ENCODE measurements around the gene LPP. TPM values are rescaled to one million over a fixed set of nuclear protein-coding genes. Genes with fewer than 3 reads are reported as not detected.
"Not testable (repeated sequence)": the region's sequence is repeated elsewhere in the genome, so short reads cannot be mapped to it uniquely, and the experiment has no call there.

The LPP gene
- total and polyA plus RNA-seq, 5 donors from 2014 or later: 14.5 to 102 (median 21.7) TPM

DNA sequence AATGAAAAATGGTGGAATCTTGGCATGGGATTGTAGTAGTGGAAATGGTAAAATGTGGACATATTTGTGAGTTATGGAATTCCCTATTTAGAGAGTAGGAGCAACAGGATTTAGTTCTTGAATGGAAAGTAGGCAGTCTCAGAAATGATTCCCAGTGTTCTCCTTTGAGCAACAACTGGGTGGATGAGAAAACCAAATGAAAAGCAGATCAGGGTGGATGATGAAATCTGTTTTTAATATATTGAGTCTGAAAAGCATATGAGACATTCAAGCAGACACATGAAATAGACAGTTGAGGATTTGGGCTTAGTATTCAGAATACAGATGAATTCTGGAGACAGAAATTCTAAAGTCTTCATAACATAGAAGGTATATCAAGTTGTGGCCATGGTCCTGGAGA is 451.3 kb downstream of the LPP start:
- Histone ChIP-seq H3K27ac (ENCODE audit: insufficient read depth, low read length, poor library complexity, severe bottlenecking) (no peak overlapping the region), H3K36me3 (ENCODE audit: control insufficient read depth, insufficient read depth, low read length) (peaks cover 14% of the 10 kb centered on the region), H3K27me3 (ENCODE audit: control insufficient read depth, insufficient read depth, low read length) (no peaks in the 10 kb centered on the region), H3K4me1 (ENCODE audit: control insufficient read depth, insufficient read depth, low read length, poor library complexity, severe bottlenecking) (no peaks in the 10 kb centered on the region), H3K4me3 (ENCODE audit: low read depth, low read length) (no peak overlapping the region), H3K9me3 (ENCODE audit: control insufficient read depth in 2 of 2, low read length in 2 of 2) (no peaks in the 10 kb centered on the region)
- H3K4me3 Mint-ChIP-seq: no peak overlapping the region
- peaks cover 0 to 10% (median 0%) of the 10 kb centered on the region in 7 donors for H3K9me3 Mint-ChIP-seq
- H3K27ac Mint-ChIP-seq: no peak overlapping the region
- peaks cover 20% of the 10 kb centered on the region for H3K36me3 Mint-ChIP-seq
- DNase-seq (no peak), ATAC-seq (ENCODE audit: low read depth in 2 of 2) (no peak)
- H3K27me3 Mint-ChIP-seq: no peaks in the 10 kb centered on the region
- peaks cover 0 to 8% (median 2%) of the 10 kb centered on the region in 4 donors for H3K4me1 Mint-ChIP-seq

GRCh38 chr3:188605905-188606304 is 451.9 kb downstream of the LPP start:
- H3K27me3 Mint-ChIP-seq: no peaks in the 10 kb centered on the region
- Histone ChIP-seq H3K9me3 (ENCODE audit: control insufficient read depth in 2 of 2, low read length in 2 of 2) (no peaks in the 10 kb centered on the region), H3K27me3 (ENCODE audit: control insufficient read depth, insufficient read depth, low read length) (no peaks in the 10 kb centered on the region), H3K4me1 (ENCODE audit: control insufficient read depth, insufficient read depth, low read length, poor library complexity, severe bottlenecking) (no peaks in the 10 kb centered on the region), H3K27ac (ENCODE audit: insufficient read depth, low read length, poor library complexity, severe bottlenecking) (no peak overlapping the region), H3K36me3 (ENCODE audit: control insufficient read depth, insufficient read depth, low read length) (peaks cover 15% of the 10 kb centered on the region), H3K4me3 (ENCODE audit: low read depth, low read length) (no peak overlapping the region)
- H3K4me3 Mint-ChIP-seq: no peak overlapping the region
- DNase-seq (no peak), ATAC-seq (ENCODE audit: low read depth in 2 of 2) (no peak)
- peaks cover 25% of the 10 kb centered on the region for H3K36me3 Mint-ChIP-seq
- H3K27ac Mint-ChIP-seq: no peak overlapping the region
- H3K4me1 Mint-ChIP-seq: peaks cover 0 to 8% (median 2%) of the 10 kb centered on the region in 4 donors
- peaks cover 0 to 10% (median 0%) of the 10 kb centered on the region in 7 donors for H3K9me3 Mint-ChIP-seq

- Mint-ChIP-seq H3K36me3 (peaks cover 28% of the 10 kb centered on the region), H3K9me3 (peaks cover 0 to 10% (median 0%) of the 10 kb centered on the region in 7 donors), H3K4me1 (peaks cover 0 to 8% (median 5%) of the 10 kb centered on the region in 4 donors), H3K27ac (no peak overlapping the region), H3K4me3 (no peak overlapping the region), H3K27me3 (no peaks in the 10 kb centered on the region)
- Histone ChIP-seq H3K27me3 (ENCODE audit: control insufficient read depth, insufficient read depth, low read length) (no peaks in the 10 kb centered on the region), H3K9me3 (ENCODE audit: control insufficient read depth in 2 of 2, low read length in 2 of 2) (no peaks in the 10 kb centered on the region), H3K4me1 (ENCODE audit: control insufficient read depth, insufficient read depth, low read length, poor library complexity, severe bottlenecking) (no peaks in the 10 kb centered on the region), H3K4me3 (ENCODE audit: low read depth, low read length) (no peak overlapping the region), H3K27ac (ENCODE audit: insufficient read depth, low read length, poor library complexity, severe bottlenecking) (no peak overlapping the region), H3K36me3 (ENCODE audit: control insufficient read depth, insufficient read depth, low read length) (peaks cover 15% of the 10 kb centered on the region)
- ATAC-seq (ENCODE audit: low read depth in 2 of 2) (no peak), DNase-seq (no peak)
Measured at GRCh38 chr3:188607805-188608315, 453.9 kb downstream of the LPP start.

DNA sequence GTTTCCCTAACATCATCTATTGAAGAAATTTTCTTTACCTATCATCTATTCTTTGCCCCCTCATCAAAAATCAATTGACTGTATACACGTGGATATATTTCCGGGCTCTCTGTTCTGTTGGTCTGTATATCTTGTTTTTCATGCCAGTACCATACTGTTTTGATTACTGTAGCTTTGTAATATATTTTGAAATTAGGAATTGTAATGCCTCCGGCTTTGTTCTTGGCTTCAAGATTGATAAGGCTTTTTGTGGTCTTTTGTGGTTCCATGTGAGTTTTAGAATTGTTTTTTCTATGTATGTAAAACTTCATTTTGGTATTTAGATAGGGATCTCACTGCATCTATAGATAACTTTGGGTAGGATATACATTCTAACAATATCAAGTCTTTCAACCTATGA is 454.4 kb downstream of the LPP start:
- Histone ChIP-seq H3K27me3 (ENCODE audit: control insufficient read depth, insufficient read depth, low read length) (no peaks in the 10 kb centered on the region), H3K9me3 (ENCODE audit: control insufficient read depth in 2 of 2, low read length in 2 of 2) (no peaks in the 10 kb centered on the region), H3K27ac (ENCODE audit: insufficient read depth, low read length, poor library complexity, severe bottlenecking) (no peak overlapping the region), H3K4me3 (ENCODE audit: low read depth, low read length) (no peak overlapping the region), H3K36me3 (ENCODE audit: control insufficient read depth, insufficient read depth, low read length) (peaks cover 15% of the 10 kb centered on the region), H3K4me1 (ENCODE audit: control insufficient read depth, insufficient read depth, low read length, poor library complexity, severe bottlenecking) (no peaks in the 10 kb centered on the region)
- Mint-ChIP-seq H3K4me3 (no peak overlapping the region), H3K9me3 (peaks cover 0 to 10% (median 0%) of the 10 kb centered on the region in 7 donors), H3K27ac (no peak overlapping the region), H3K36me3 (peaks cover 28% of the 10 kb centered on the region), H3K27me3 (no peaks in the 10 kb centered on the region), H3K4me1 (peaks cover 0 to 8% (median 5%) of the 10 kb centered on the region in 4 donors)
- ATAC-seq (ENCODE audit: low read depth in 2 of 2): no peak
- DNase-seq: no peak

GRCh38 chr3:188613721-188614120 is 459.8 kb downstream of the LPP start:
- H3K9me3 Mint-ChIP-seq; H3K27ac ChIP-seq (ENCODE audit: insufficient read depth, low read length, poor library complexity, severe bottlenecking); DNase-seq; H3K4me3 Mint-ChIP-seq; ATAC-seq (ENCODE audit: low read depth in 2 of 2); H3K4me3 ChIP-seq (ENCODE audit: low read depth, low read length); H3K27me3 ChIP-seq (ENCODE audit: control insufficient read depth, insufficient read depth, low read length); H3K9me3 ChIP-seq (ENCODE audit: control insufficient read depth in 2 of 2, low read length in 2 of 2); H3K4me1 ChIP-seq (ENCODE audit: control insufficient read depth, insufficient read depth, low read length, poor library complexity, severe bottlenecking); H3K27me3 Mint-ChIP-seq; H3K27ac Mint-ChIP-seq: not testable (repeated sequence)
- peaks cover 15% of the 10 kb centered on the region for H3K36me3 ChIP-seq (ENCODE audit: control insufficient read depth, insufficient read depth, low read length)
- Mint-ChIP-seq H3K4me1 (peaks cover 3 to 10% (median 9%) of the 10 kb centered on the region in 4 donors), H3K36me3 (peaks cover 30% of the 10 kb centered on the region)

- Mint-ChIP-seq H3K27ac (no peak overlapping the region), H3K27me3 (no peaks in the 10 kb centered on the region), H3K4me3 (no peak overlapping the region), H3K4me1 (peaks cover 3 to 10% (median 7%) of the 10 kb centered on the region in 4 donors), H3K36me3 (peaks cover 9% of the 10 kb centered on the region), H3K9me3 (peaks cover 0 to 3% (median 0%) of the 10 kb centered on the region in 7 donors)
- ATAC-seq (ENCODE audit: low read depth in 2 of 2): no peak
- Histone ChIP-seq H3K27ac (ENCODE audit: insufficient read depth, low read length, poor library complexity, severe bottlenecking) (no peak overlapping the region), H3K9me3 (ENCODE audit: control insufficient read depth in 2 of 2, low read length in 2 of 2) (no peaks in the 10 kb centered on the region), H3K36me3 (ENCODE audit: control insufficient read depth, insufficient read depth, low read length) (no peaks in the 10 kb centered on the region), H3K27me3 (ENCODE audit: control insufficient read depth, insufficient read depth, low read length) (no peaks in the 10 kb centered on the region), H3K4me3 (ENCODE audit: low read depth, low read length) (no peak overlapping the region), H3K4me1 (ENCODE audit: control insufficient read depth, insufficient read depth, low read length, poor library complexity, severe bottlenecking) (no peaks in the 10 kb centered on the region)
- no peak for DNase-seq
Measured at GRCh38 chr3:188617270-188617669, 463.3 kb downstream of the LPP start.

- H3K9me3 Mint-ChIP-seq: peaks cover 0 to 3% (median 0%) of the 10 kb centered on the region in 7 donors
- Histone ChIP-seq H3K9me3 (ENCODE audit: control insufficient read depth in 2 of 2, low read length in 2 of 2) (no peaks in the 10 kb centered on the region), H3K27me3 (ENCODE audit: control insufficient read depth, insufficient read depth, low read length) (no peaks in the 10 kb centered on the region), H3K4me1 (ENCODE audit: control insufficient read depth, insufficient read depth, low read length, poor library complexity, severe bottlenecking) (no peaks in the 10 kb centered on the region), H3K4me3 (ENCODE audit: low read depth, low read length) (no peak overlapping the region), H3K27ac (ENCODE audit: insufficient read depth, low read length, poor library complexity, severe bottlenecking) (no peak overlapping the region), H3K36me3 (ENCODE audit: control insufficient read depth, insufficient read depth, low read length) (no peaks in the 10 kb centered on the region)
- peaks cover 9% of the 10 kb centered on the region for H3K36me3 Mint-ChIP-seq
- H3K27me3 Mint-ChIP-seq: no peaks in the 10 kb centered on the region
- ATAC-seq (ENCODE audit: low read depth in 2 of 2) (no peak), DNase-seq (no peak)
- no peak overlapping the region for H3K27ac Mint-ChIP-seq
- peaks cover 3 to 11% (median 8%) of the 10 kb centered on the region in 4 donors for H3K4me1 Mint-ChIP-seq
- H3K4me3 Mint-ChIP-seq: no peak overlapping the region
Measured at GRCh38 chr3:188617988-188618701, 464.2 kb downstream of the LPP start.

DNA sequence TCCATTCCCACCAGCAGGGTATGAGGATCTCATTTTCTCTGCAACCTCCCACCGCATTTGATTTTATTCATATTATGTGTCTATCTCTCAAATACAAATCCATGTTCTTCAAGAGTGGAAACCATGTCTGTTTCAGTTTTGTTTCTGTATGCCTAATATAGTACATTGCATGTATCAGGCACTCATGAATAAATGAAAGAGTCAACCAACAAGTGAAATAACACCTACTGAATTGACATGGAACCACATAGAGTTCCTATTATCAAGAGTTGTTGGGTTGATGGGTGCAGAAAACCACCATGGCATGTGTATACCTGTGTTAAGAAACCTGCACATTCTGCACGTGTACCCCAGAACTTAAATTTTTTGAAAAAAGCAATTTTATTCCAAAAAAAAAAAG is 466.8 kb downstream of the LPP start:
- Mint-ChIP-seq H3K4me1 (peaks cover 3 to 13% (median 7%) of the 10 kb centered on the region in 4 donors), H3K36me3 (no peaks in the 10 kb centered on the region)
- DNase-seq: no peak

More for the DNA sequence above, 466.8 kb downstream of the LPP start:
- H3K27me3 ChIP-seq (ENCODE audit: control insufficient read depth, insufficient read depth, low read length): no peaks in the 10 kb centered on the region
- H3K4me3 Mint-ChIP-seq: no peak overlapping the region
- no peak overlapping the region for H3K4me3 ChIP-seq (ENCODE audit: low read depth, low read length)
- ATAC-seq (ENCODE audit: low read depth in 2 of 2): no peak
- no peaks in the 10 kb centered on the region for H3K27me3 Mint-ChIP-seq
- no peaks in the 10 kb centered on the region for H3K36me3 ChIP-seq (ENCODE audit: control insufficient read depth, insufficient read depth, low read length)
- no peak overlapping the region for H3K27ac ChIP-seq (ENCODE audit: insufficient read depth, low read length, poor library complexity, severe bottlenecking)
- H3K4me1 ChIP-seq (ENCODE audit: control insufficient read depth, insufficient read depth, low read length, poor library complexity, severe bottlenecking): no peaks in the 10 kb centered on the region
- H3K27ac Mint-ChIP-seq: no peak overlapping the region
- H3K9me3 ChIP-seq (ENCODE audit: control insufficient read depth in 2 of 2, low read length in 2 of 2): no peaks in the 10 kb centered on the region
- peaks cover 0 to 3% (median 0%) of the 10 kb centered on the region in 7 donors for H3K9me3 Mint-ChIP-seq

Measured in CD4-positive, CD25-positive, alpha-beta regulatory T cell (primary cell).